Epithelial cell of proximal tubule (primary cell): Measurements from ENCODE around the gene GRIA2. TPM values are rescaled to one million over a fixed set of nuclear protein-coding genes. Genes with fewer than 3 reads are reported as not detected.

Experiments
- DNase-seq: peaks from one replicate; pipeline ENCODE4 v3.0.0-alpha.2; 2011; ENCODE audit warnings: low read depth
- H3K4me3 ChIP-seq: 2 replicates; pipeline ENCODE4 v1.5.1; 2011; ENCODE audit warnings: low read depth, mild to moderate bottlenecking, low read length
- CTCF ChIP-seq: conservative IDR thresholded peaks from 2 replicates; pipeline ENCODE4 v1.5.1; 2012; ENCODE audit warnings: low read depth, mild to moderate bottlenecking, low read length
- total RNA-seq: library from RNA; depleted of rRNA; stranded (reverse); fragments of >200 nt; gene quantifications from 2 replicates; pipeline ENCODE4 v1.2.3, GENCODE V29; 2015

GRIA2 gene
- total RNA-seq, 1 donor from 2014 or later = not detected

- no peak overlapping the region for H3K4me3 ChIP-seq
- DNase-seq = no peak
These were observed 60.1 kb downstream of the GRIA2 start for GRCh38 chr4:157280673-157281072.

GRCh38 chr4:157282019-157282418 is 61.5 kb downstream of the GRIA2 start:
- TF ChIP-seq CTCF = no peak
- no peak overlapping the region for H3K4me3 ChIP-seq
- no peak for DNase-seq

More at GRCh38 chr4:157280673-157281072, 60.1 kb downstream of the GRIA2 start:
- no peak for TF ChIP-seq CTCF

GRCh38 chr4:157287445-157287844 is 66.9 kb downstream of the GRIA2 start:
- no peak for TF ChIP-seq CTCF
- no peak for DNase-seq
- H3K4me3 ChIP-seq = no peak overlapping the region

GRCh38 chr4:157290622-157291021 is 70.1 kb downstream of the GRIA2 start:
- H3K4me3 ChIP-seq = no peak overlapping the region
- TF ChIP-seq CTCF = no peak
- no peak for DNase-seq

- no peak for TF ChIP-seq CTCF
- H3K4me3 ChIP-seq = no peak overlapping the region
- no peak for DNase-seq
These were observed 70.5 kb downstream of the GRIA2 start for GRCh38 chr4:157291071-157291470.

- H3K4me3 ChIP-seq = no peak overlapping the region
- TF ChIP-seq CTCF = no peak
- DNase-seq = no peak
These were observed 73.1 kb downstream of the GRIA2 start for GRCh38 chr4:157293673-157294072.

- no peak for TF ChIP-seq CTCF
These were observed 74.0 kb downstream of the GRIA2 start for GRCh38 chr4:157294575-157294974.

More at GRCh38 chr4:157294575-157294974, 74.0 kb downstream of the GRIA2 start:
- H3K4me3 ChIP-seq = no peak overlapping the region
- DNase-seq = no peak
